ENCODE data around the gene TMIE. TPM values are rescaled to one million over a fixed set of nuclear protein-coding genes. Genes with fewer than 3 reads are reported as not detected.
"Not testable (repeated sequence)": the region's sequence is repeated elsewhere in the genome, so short reads cannot be mapped to it uniquely, and the experiment has no call there.

Gene TMIE
- total RNA-seq, 1 donor from 2014 or later, result not detected

- no peaks in the 10 kb centered on the region for H3K9me3 Mint-ChIP-seq
- intact Hi-C loops (cut with micrococcal nuclease), result no loop called here
Measured at GRCh38 chr3:46702246-46703012, 1.2 kb downstream of the TMIE start.

DNA sequence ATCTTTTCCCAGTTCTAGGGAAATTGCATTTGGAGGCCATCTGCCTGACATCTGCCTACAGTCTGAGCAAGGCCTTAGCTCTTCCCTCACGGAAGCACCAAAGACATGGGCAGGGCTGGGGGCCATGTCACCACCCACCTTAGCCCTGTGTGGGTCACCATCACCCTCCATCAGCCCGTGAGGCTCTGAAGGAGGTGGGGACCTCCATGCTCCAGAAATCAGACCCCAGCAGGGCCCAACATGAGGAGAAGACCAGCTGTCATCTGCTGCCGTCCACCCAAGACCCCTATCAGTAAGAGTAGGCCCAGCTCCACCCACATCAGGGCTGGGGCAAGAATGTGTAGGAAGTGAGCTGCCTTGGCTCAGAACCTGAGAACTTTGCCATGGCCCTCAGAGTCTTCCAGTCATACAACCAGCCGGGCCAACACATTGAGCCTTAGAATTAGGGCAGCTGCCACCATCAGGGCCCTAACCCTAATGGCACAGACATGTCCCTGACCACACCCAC, 1.9 kb downstream of the TMIE start:
- Mint-ChIP-seq H3K27me3 (ENCODE audit: low read depth) (peaks cover 25% of the 10 kb centered on the region), H3K4me1 (ENCODE audit: low read depth) (peaks cover 1% of the 10 kb centered on the region), H3K4me3 (ENCODE audit: low read depth) (no peak overlapping the region), H3K36me3 (ENCODE audit: low read depth) (no peaks in the 10 kb centered on the region), H3K9me3 (no peaks in the 10 kb centered on the region), H3K27ac (no peak overlapping the region)
- intact Hi-C loops (cut with micrococcal nuclease), result no loop called here
- no peak for DNase-seq (ENCODE audit: low spot score)

More at GRCh38 chr3:46702246-46703012, 1.2 kb downstream of the TMIE start:
- Mint-ChIP-seq H3K36me3 (ENCODE audit: low read depth) (no peaks in the 10 kb centered on the region), H3K4me1 (ENCODE audit: low read depth) (peaks cover 1% of the 10 kb centered on the region), H3K27me3 (ENCODE audit: low read depth) (peaks cover 27% of the 10 kb centered on the region), H3K27ac (no peak overlapping the region), H3K4me3 (ENCODE audit: low read depth) (no peak overlapping the region)
- DNase-seq (ENCODE audit: low spot score), result no peak

GRCh38 chr3:46704346-46704745, 3.2 kb downstream of the TMIE start:
- DNase-seq (ENCODE audit: low spot score); H3K9me3 Mint-ChIP-seq; H3K27ac Mint-ChIP-seq; H3K4me1 Mint-ChIP-seq (ENCODE audit: low read depth); H3K36me3 Mint-ChIP-seq (ENCODE audit: low read depth); H3K4me3 Mint-ChIP-seq (ENCODE audit: low read depth); intact Hi-C loops (cut with micrococcal nuclease): not testable (repeated sequence)
- peaks cover 23% of the 10 kb centered on the region for H3K27me3 Mint-ChIP-seq (ENCODE audit: low read depth)

- Mint-ChIP-seq H3K4me1 (ENCODE audit: low read depth) (peaks cover 1% of the 10 kb centered on the region), H3K9me3 (no peaks in the 10 kb centered on the region), H3K36me3 (ENCODE audit: low read depth) (no peaks in the 10 kb centered on the region), H3K27ac (no peak overlapping the region), H3K4me3 (ENCODE audit: low read depth) (no peak overlapping the region), H3K27me3 (ENCODE audit: low read depth) (peaks cover 19% of the 10 kb centered on the region)
- intact Hi-C loops (cut with micrococcal nuclease), result loop anchor here (1.0 to 5.0 kb wide), 3 partner anchors 190 to 617 kb away; no protein-coding TSS in a partner anchor
- DNase-seq (ENCODE audit: low spot score), result peak; percentile 56
Measured at GRCh38 chr3:46705022-46705530, 3.9 kb downstream of the TMIE start.

- Mint-ChIP-seq H3K4me3 (ENCODE audit: low read depth) (no peak overlapping the region), H3K36me3 (ENCODE audit: low read depth) (no peaks in the 10 kb centered on the region), H3K27ac (no peak overlapping the region), H3K27me3 (ENCODE audit: low read depth) (peaks cover 11% of the 10 kb centered on the region), H3K4me1 (ENCODE audit: low read depth) (peaks cover 1% of the 10 kb centered on the region), H3K9me3 (no peaks in the 10 kb centered on the region)
- DNase-seq (ENCODE audit: low spot score), result no peak
- intact Hi-C loops (cut with micrococcal nuclease), result loop anchor here (1.0 to 5.0 kb wide), 3 partner anchors 189 to 616 kb away; no protein-coding TSS in a partner anchor
Measured at GRCh38 chr3:46705751-46706552, 4.8 kb downstream of the TMIE start.

- DNase-seq (ENCODE audit: low spot score), result no peak
- intact Hi-C loops (cut with micrococcal nuclease), result loop anchor here (5.0 kb wide), 1 partner anchor 615 kb away; no protein-coding TSS in a partner anchor
- H3K4me3 Mint-ChIP-seq (ENCODE audit: low read depth), result no peak overlapping the region
- no peaks in the 10 kb centered on the region for H3K36me3 Mint-ChIP-seq (ENCODE audit: low read depth)
- H3K4me1 Mint-ChIP-seq (ENCODE audit: low read depth), result no peaks in the 10 kb centered on the region
- H3K27ac Mint-ChIP-seq, result no peak overlapping the region
- H3K9me3 Mint-ChIP-seq, result no peaks in the 10 kb centered on the region
- peaks cover 6% of the 10 kb centered on the region for H3K27me3 Mint-ChIP-seq (ENCODE audit: low read depth)
Measured at GRCh38 chr3:46706771-46707582, 5.8 kb downstream of the TMIE start.

GRCh38 chr3:46707601-46708011, 6.4 kb downstream of the TMIE start:
- H3K9me3 Mint-ChIP-seq, result no peaks in the 10 kb centered on the region
- H3K4me3 Mint-ChIP-seq (ENCODE audit: low read depth), result no peak overlapping the region
- intact Hi-C loops (cut with micrococcal nuclease), result loop anchor here (5.0 kb wide), 1 partner anchor 615 kb away; no protein-coding TSS in a partner anchor
- DNase-seq (ENCODE audit: low spot score), result no peak
- no peaks in the 10 kb centered on the region for H3K27me3 Mint-ChIP-seq (ENCODE audit: low read depth)
- no peaks in the 10 kb centered on the region for H3K4me1 Mint-ChIP-seq (ENCODE audit: low read depth)
- no peaks in the 10 kb centered on the region for H3K36me3 Mint-ChIP-seq (ENCODE audit: low read depth)
- no peak overlapping the region for H3K27ac Mint-ChIP-seq

- H3K27ac Mint-ChIP-seq, result no peak overlapping the region
- H3K36me3 Mint-ChIP-seq (ENCODE audit: low read depth), result no peaks in the 10 kb centered on the region
- no peaks in the 10 kb centered on the region for H3K9me3 Mint-ChIP-seq
- H3K4me3 Mint-ChIP-seq (ENCODE audit: low read depth), result no peak overlapping the region
- intact Hi-C loops (cut with micrococcal nuclease), result loop anchor here (5.0 kb wide), 1 partner anchor 614 kb away; no protein-coding TSS in a partner anchor
- no peak for DNase-seq (ENCODE audit: low spot score)
- no peaks in the 10 kb centered on the region for H3K4me1 Mint-ChIP-seq (ENCODE audit: low read depth)
- H3K27me3 Mint-ChIP-seq (ENCODE audit: low read depth), result no peaks in the 10 kb centered on the region
Measured at GRCh38 chr3:46708401-46709156, 7.4 kb downstream of the TMIE start.

- Mint-ChIP-seq H3K36me3 (ENCODE audit: low read depth) (no peaks in the 10 kb centered on the region), H3K9me3 (no peaks in the 10 kb centered on the region), H3K27ac (no peak overlapping the region), H3K27me3 (ENCODE audit: low read depth) (no peaks in the 10 kb centered on the region), H3K4me3 (ENCODE audit: low read depth) (no peak overlapping the region), H3K4me1 (ENCODE audit: low read depth) (no peaks in the 10 kb centered on the region)
- DNase-seq (ENCODE audit: low spot score), result no peak
- intact Hi-C loops (cut with micrococcal nuclease), result loop anchor here (5.0 kb wide), 1 partner anchor 613 kb away; no protein-coding TSS in a partner anchor
Measured at GRCh38 chr3:46709157-46709654, 8.0 kb downstream of the TMIE start.

GRCh38 chr3:46709721-46710120, 8.5 kb downstream of the TMIE start:
- Mint-ChIP-seq H3K27me3 (ENCODE audit: low read depth) (no peaks in the 10 kb centered on the region), H3K4me1 (ENCODE audit: low read depth) (no peaks in the 10 kb centered on the region), H3K9me3 (no peaks in the 10 kb centered on the region), H3K36me3 (ENCODE audit: low read depth) (no peaks in the 10 kb centered on the region), H3K4me3 (ENCODE audit: low read depth) (no peak overlapping the region), H3K27ac (no peak overlapping the region)
- intact Hi-C loops (cut with micrococcal nuclease), result loop anchor here (5.0 kb wide), 1 partner anchor 613 kb away; no protein-coding TSS in a partner anchor
- no peak for DNase-seq (ENCODE audit: low spot score)

- Mint-ChIP-seq H3K4me1 (ENCODE audit: low read depth) (no peaks in the 10 kb centered on the region), H3K27me3 (ENCODE audit: low read depth) (no peaks in the 10 kb centered on the region), H3K36me3 (ENCODE audit: low read depth) (no peaks in the 10 kb centered on the region), H3K4me3 (ENCODE audit: low read depth) (no peak overlapping the region), H3K9me3 (no peaks in the 10 kb centered on the region), H3K27ac (no peak overlapping the region)
- DNase-seq (ENCODE audit: low spot score), result no peak
- intact Hi-C loops (cut with micrococcal nuclease), result no loop called here
Measured at GRCh38 chr3:46710229-46710628, 9.0 kb downstream of the TMIE start.

Measured in activated T-helper 2 cell treated with anti-CD3 and anti-CD28 coated beads, Interferon-gamma antibody, Interleukin-2, Interleukin-4, amounts not matched to agents 10 μg/mL and 5 μg/mL and 100 μg/mL, durations not matched to agents 14 hours and 24 hours and 36 hours (primary cell).